ENCODE data around the gene RPS6KA5. TPM values are rescaled to one million over a fixed set of nuclear protein-coding genes. Genes with fewer than 3 reads are reported as not detected.

The RPS6KA5 gene
- total and polyA plus RNA-seq, 2 donors (not counting 1 experiment from before 2014, with no cell fraction given), result 6.0 to 34.6 TPM

DNA sequence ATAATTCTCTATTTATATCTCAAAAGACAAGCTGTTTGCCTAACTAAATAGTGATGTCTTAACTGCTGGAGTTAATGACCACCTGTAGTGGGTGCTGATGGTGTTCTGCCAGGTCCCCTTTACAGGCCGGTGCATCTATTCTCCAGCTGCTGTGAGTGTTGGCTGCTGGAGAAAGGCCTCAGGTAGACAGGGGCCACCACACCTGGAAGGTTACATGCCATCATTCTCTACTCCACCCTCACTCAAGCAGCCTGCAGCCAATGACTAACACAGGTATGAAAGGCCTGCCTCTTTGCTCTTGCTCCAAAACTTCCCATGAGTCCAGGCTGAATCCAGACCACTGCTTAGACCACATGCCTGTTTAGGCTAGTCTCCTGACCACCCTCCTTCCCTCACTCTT, 73.9 kb downstream of the RPS6KA5 start:
- H3K9ac ChIP-seq (ENCODE audit: low read length), result no peak overlapping the region
- no peaks in the 10 kb centered on the region for H4K20me1 ChIP-seq (ENCODE audit: control insufficient read depth, insufficient read depth, low read length, poor library complexity, severe bottlenecking)
- ChIA-PET POLR2A (no interaction called here), CTCF (interaction anchor here (0.5 to 9.4 kb wide), 19 partner anchors 9 to 230 kb away, joined by 3 to 158 read pairs (median 5); partner anchors contain the start of genes DGLUCY and RPS6KA5)
- no peaks in the 10 kb centered on the region for H3K9me3 ChIP-seq (ENCODE audit: control extremely low read depth in 1 of 3, control insufficient read depth in 2 of 3, insufficient read depth in 1 of 3, low read length in 2 of 3)
- Mint-ChIP-seq H3K27me3 (no peaks in the 10 kb centered on the region), H3K27ac (peak overlapping the region; percentile 66), H3K4me3 (no peak overlapping the region), H3K9me3 (ENCODE audit: insufficient read depth) (no peaks in the 10 kb centered on the region), H3K4me1 (peaks cover 19% of the 10 kb centered on the region)
- peaks cover 13% of the 10 kb centered on the region in 2 donors for H3K4me1 ChIP-seq (ENCODE audit: control insufficient read depth in 2 of 2, insufficient read depth in 2 of 2, low read length in 2 of 2)
- intact Hi-C loops (cut with micrococcal nuclease), result loop anchor here (1.0 to 5.0 kb wide), 4 partner anchors 36 to 301 kb away; no protein-coding TSS in a partner anchor
- 100% methylated on average over 1 of the region's 1 CpG for WGBS (ENCODE audit: insufficient coverage)
- H2AFZ ChIP-seq (ENCODE audit: insufficient read depth, low read depth, low read length, poor library complexity, severe bottlenecking), result no peak overlapping the region
- ATAC-seq (ENCODE audit: low read depth), result peak; percentile 43
- peak overlapping the region in 1 of 2 donors; percentile 13 for H3K27ac ChIP-seq (ENCODE audit: low read length in 2 of 2)
- H3K27me3 ChIP-seq (replicated peaks in 1 of 4; ENCODE audit: control extremely low read depth in 1 of 4, control insufficient read depth in 3 of 4, insufficient read depth in 4 of 4, low read length in 3 of 4), result no peaks in the 10 kb centered on the region
- H3K4me2 ChIP-seq (replicated peaks; ENCODE audit: low read depth, low read length, poor library complexity, severe bottlenecking), result peak overlapping the region; percentile 26
- peaks cover 0 to 3% of the 10 kb centered on the region in 2 experiments for H3K36me3 ChIP-seq (replicated peaks in 1 of 2; ENCODE audit: control extremely low read depth in 1 of 2, control insufficient read depth in 1 of 2, extremely low read depth in 1 of 2, insufficient read depth in 2 of 2, low read length in 1 of 2)
- no peak overlapping the region for H3K4me3 ChIP-seq (ENCODE audit: control extremely low read depth in 1 of 5, extremely low read depth in 1 of 5, insufficient read depth in 1 of 5, low read depth in 2 of 5, low read length in 4 of 5)
- TF ChIP-seq, protein P1, sequence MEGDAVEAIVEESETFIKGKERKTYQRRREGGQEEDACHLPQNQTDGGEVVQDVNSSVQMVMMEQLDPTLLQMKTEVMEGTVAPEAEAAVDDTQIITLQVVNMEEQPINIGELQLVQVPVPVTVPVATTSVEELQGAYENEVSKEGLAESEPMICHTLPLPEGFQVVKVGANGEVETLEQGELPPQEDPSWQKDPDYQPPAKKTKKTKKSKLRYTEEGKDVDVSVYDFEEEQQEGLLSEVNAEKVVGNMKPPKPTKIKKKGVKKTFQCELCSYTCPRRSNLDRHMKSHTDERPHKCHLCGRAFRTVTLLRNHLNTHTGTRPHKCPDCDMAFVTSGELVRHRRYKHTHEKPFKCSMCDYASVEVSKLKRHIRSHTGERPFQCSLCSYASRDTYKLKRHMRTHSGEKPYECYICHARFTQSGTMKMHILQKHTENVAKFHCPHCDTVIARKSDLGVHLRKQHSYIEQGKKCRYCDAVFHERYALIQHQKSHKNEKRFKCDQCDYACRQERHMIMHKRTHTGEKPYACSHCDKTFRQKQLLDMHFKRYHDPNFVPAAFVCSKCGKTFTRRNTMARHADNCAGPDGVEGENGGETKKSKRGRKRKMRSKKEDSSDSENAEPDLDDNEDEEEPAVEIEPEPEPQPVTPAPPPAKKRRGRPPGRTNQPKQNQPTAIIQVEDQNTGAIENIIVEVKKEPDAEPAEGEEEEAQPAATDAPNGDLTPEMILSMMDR (IDR thresholded peaks at IDR 0.05), result no peak
- TF ChIP-seq EZH2 (IDR thresholded peaks at IDR 0.05; ENCODE audit: borderline replicate concordance, insufficient read depth, low read depth, low read length, poor library complexity, severe bottlenecking), result no peak
- H3K79me2 ChIP-seq (ENCODE audit: control insufficient read depth, insufficient read depth, low read length), result peaks cover 12% of the 10 kb centered on the region
- DNase-seq, result peak; percentile 30

DNA sequence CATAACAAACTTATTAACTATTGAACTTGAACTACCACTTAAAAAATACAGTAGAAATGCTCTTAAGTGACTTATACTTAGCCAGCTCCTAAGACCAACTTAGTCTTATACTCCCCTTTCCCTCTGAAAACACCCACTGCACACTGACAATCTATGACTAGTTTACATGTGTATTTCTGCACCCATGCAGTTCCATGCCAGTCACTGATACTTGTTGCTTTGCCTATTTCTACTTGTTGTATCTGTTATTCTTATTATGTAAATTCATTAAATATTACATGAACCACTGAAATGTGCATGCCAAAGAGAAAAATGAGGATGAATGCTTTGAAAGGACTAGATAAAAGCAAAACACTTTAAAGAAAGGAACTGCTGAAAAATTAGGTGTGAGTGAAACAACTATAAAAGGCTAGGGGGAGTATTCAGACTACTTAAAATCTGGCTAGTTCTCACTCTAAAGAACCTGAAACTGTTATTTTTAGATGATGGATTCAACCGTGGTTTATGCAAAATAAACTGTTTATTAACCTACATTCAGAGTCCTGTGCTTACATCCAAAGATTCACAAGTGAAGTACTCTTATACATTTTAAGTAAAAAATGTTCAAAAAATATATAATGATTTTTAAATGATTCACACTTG, 74.7 kb downstream of the RPS6KA5 start:
- no peak overlapping the region for H3K27ac Mint-ChIP-seq
- ChIA-PET CTCF (interaction anchor here (0.5 to 9.4 kb wide), 19 partner anchors 10 to 231 kb away, joined by 3 to 158 read pairs (median 4); partner anchors contain the start of genes DGLUCY and RPS6KA5), POLR2A (interaction anchor here (0.6 kb wide), 1 partner anchor 129 kb away, joined by 5 read pairs; no protein-coding TSS in a partner anchor)
- Histone ChIP-seq H3K9me3 (ENCODE audit: control extremely low read depth in 1 of 3, control insufficient read depth in 2 of 3, insufficient read depth in 1 of 3, low read length in 2 of 3) (no peaks in the 10 kb centered on the region), H3K27ac (ENCODE audit: low read length in 2 of 2) (no peak overlapping the region), H3K79me2 (ENCODE audit: control insufficient read depth, insufficient read depth, low read length) (peaks cover 12% of the 10 kb centered on the region), H3K27me3 (replicated peaks in 1 of 4; ENCODE audit: control extremely low read depth in 1 of 4, control insufficient read depth in 3 of 4, insufficient read depth in 4 of 4, low read length in 3 of 4) (no peaks in the 10 kb centered on the region), H2AFZ (ENCODE audit: insufficient read depth, low read depth, low read length, poor library complexity, severe bottlenecking) (no peak overlapping the region), H3K9ac (ENCODE audit: low read length) (no peak overlapping the region), H3K4me3 (ENCODE audit: control extremely low read depth in 1 of 5, extremely low read depth in 1 of 5, insufficient read depth in 1 of 5, low read depth in 2 of 5, low read length in 4 of 5) (no peak overlapping the region), H3K4me2 (replicated peaks; ENCODE audit: low read depth, low read length, poor library complexity, severe bottlenecking) (peak overlapping the region; percentile 26), H4K20me1 (ENCODE audit: control insufficient read depth, insufficient read depth, low read length, poor library complexity, severe bottlenecking) (no peaks in the 10 kb centered on the region), H3K36me3 (replicated peaks in 1 of 2; ENCODE audit: control extremely low read depth in 1 of 2, control insufficient read depth in 1 of 2, extremely low read depth in 1 of 2, insufficient read depth in 2 of 2, low read length in 1 of 2) (peaks cover 0 to 3% of the 10 kb centered on the region in 2 experiments), H3K4me1 (ENCODE audit: control insufficient read depth in 2 of 2, insufficient read depth in 2 of 2, low read length in 2 of 2) (peaks cover 13% of the 10 kb centered on the region in 2 donors)
- ATAC-seq (ENCODE audit: low read depth) (peak; percentile 31), DNase-seq (peak; percentile 45)
- no CpG with 5 or more reads among the region's 1 CpG for WGBS (ENCODE audit: insufficient coverage)
- TF ChIP-seq EZH2 (IDR thresholded peaks at IDR 0.05; ENCODE audit: borderline replicate concordance, insufficient read depth, low read depth, low read length, poor library complexity, severe bottlenecking), result no peak
- TF ChIP-seq, protein P1 (IDR thresholded peaks at IDR 0.05), result peak; percentile 4
- no peak overlapping the region for H3K4me3 Mint-ChIP-seq
- H3K4me1 Mint-ChIP-seq, result peaks cover 17% of the 10 kb centered on the region
- H3K27me3 Mint-ChIP-seq, result no peaks in the 10 kb centered on the region
- H3K9me3 Mint-ChIP-seq (ENCODE audit: insufficient read depth), result no peaks in the 10 kb centered on the region
- intact Hi-C loops (cut with micrococcal nuclease), result loop anchor here (1.0 to 5.0 kb wide), 4 partner anchors 37 to 302 kb away; no protein-coding TSS in a partner anchor
